MM.1S (cell line): ENCODE results near the gene SMPDL3B.
A peak's percentile ranks its signal among the peaks of the same experiment; 100 is the strongest.

Source experiments
- DNase-seq: peaks from one replicate; pipeline ENCODE4 v3.0.0-alpha.2; 2015
- H2AFZ ChIP-seq: fragments of 300-600 bp; sonication (generic); 2 replicates; pipeline ENCODE4 v1.6.0; 2016; ENCODE audit warnings: antibody characterized with exemption, low read length
- H3F3A ChIP-seq: fragments of 300-600 bp; sonication (generic); 2 replicates; pipeline ENCODE4 v1.6.1; 2016; ENCODE audit warnings: mild to moderate bottlenecking, antibody characterized with exemption, low read length, moderate library complexity, mixed read lengths; ENCODE audit not compliant: insufficient read depth
- H3K27ac ChIP-seq: fragments of 300-600 bp; sonication (generic); 2 replicates; pipeline ENCODE4 v1.5.1; 2016; ENCODE audit warnings: mild to moderate bottlenecking, low read length
- H3K27me3 ChIP-seq: fragments of 300-600 bp; sonication (generic); replicated peaks from 2 replicates; pipeline ENCODE4 v1.6.0; 2016; ENCODE audit warnings: low read length; ENCODE audit not compliant: insufficient read depth
- H3K36me3 ChIP-seq: fragments of 300-600 bp; sonication (generic); replicated peaks from 2 replicates; pipeline ENCODE4 v1.6.1; 2016; ENCODE audit warnings: mild to moderate bottlenecking, low read length, mixed read lengths; ENCODE audit not compliant: insufficient read depth
- H3K4me1 ChIP-seq: fragments of 300-600 bp; sonication (generic); 2 replicates; pipeline ENCODE4 v1.6.1; 2016; ENCODE audit warnings: low read length, mixed read lengths
- H3K4me2 ChIP-seq: fragments of 300-600 bp; sonication (generic); 2 replicates; pipeline ENCODE4 v1.6.0; 2016; ENCODE audit warnings: low read depth, low read length
- H3K4me3 ChIP-seq: fragments of 300-600 bp; sonication (generic); 2 replicates; pipeline ENCODE4 v1.5.1; 2016; ENCODE audit warnings: low read length, mixed read lengths
- H3K79me2 ChIP-seq: fragments of 300-600 bp; sonication (generic); 2 replicates; pipeline ENCODE4 v1.6.1; 2016; ENCODE audit warnings: mixed run types, low read length, mixed read lengths
- H3K9ac ChIP-seq: fragments of 300-600 bp; sonication (generic); 2 replicates; pipeline ENCODE4 v1.6.1; 2016; ENCODE audit warnings: low read length, mixed read lengths
- H3K9me2 ChIP-seq: fragments of 300-600 bp; sonication (generic); replicated peaks from 2 replicates; pipeline ENCODE4 v1.6.1; 2016; ENCODE audit warnings: mild to moderate bottlenecking, low read length, mixed read lengths; ENCODE audit not compliant: insufficient read depth
- H3K9me3 ChIP-seq: fragments of 300-600 bp; sonication (generic); replicated peaks from 2 replicates; pipeline ENCODE4 v1.6.1; 2016; ENCODE audit warnings: mild to moderate bottlenecking, low read length, mixed read lengths; ENCODE audit not compliant: insufficient read depth
- H4K20me1 ChIP-seq: fragments of 300-600 bp; sonication (generic); 2 replicates; pipeline ENCODE4 v1.6.1; 2016; ENCODE audit warnings: mild to moderate bottlenecking, low read length, moderate library complexity, mixed read lengths; ENCODE audit not compliant: insufficient read depth
- CTCF ChIP-seq: fragments of 300-600 bp; sonication (generic); IDR thresholded peaks from 2 replicates; pipeline ENCODE4 v1.5.1; 2016; ENCODE audit warnings: antibody characterized with exemption, low read length, mixed read lengths
- EZH2 ChIP-seq: fragments of 300-600 bp; sonication (generic); optimal IDR thresholded peaks from 2 replicates; pipeline ENCODE3; 2017; ENCODE audit warnings: low read depth, mild to moderate bottlenecking, antibody characterized with exemption, low read length, mixed read lengths
- EZH2phosphoT487 ChIP-seq: fragments of 300-600 bp; sonication (generic); IDR thresholded peaks from 2 replicates; pipeline ENCODE4 v1.6.1; 2018; ENCODE audit warnings: antibody characterized with exemption, low read length

SMPDL3B gene

DNA sequence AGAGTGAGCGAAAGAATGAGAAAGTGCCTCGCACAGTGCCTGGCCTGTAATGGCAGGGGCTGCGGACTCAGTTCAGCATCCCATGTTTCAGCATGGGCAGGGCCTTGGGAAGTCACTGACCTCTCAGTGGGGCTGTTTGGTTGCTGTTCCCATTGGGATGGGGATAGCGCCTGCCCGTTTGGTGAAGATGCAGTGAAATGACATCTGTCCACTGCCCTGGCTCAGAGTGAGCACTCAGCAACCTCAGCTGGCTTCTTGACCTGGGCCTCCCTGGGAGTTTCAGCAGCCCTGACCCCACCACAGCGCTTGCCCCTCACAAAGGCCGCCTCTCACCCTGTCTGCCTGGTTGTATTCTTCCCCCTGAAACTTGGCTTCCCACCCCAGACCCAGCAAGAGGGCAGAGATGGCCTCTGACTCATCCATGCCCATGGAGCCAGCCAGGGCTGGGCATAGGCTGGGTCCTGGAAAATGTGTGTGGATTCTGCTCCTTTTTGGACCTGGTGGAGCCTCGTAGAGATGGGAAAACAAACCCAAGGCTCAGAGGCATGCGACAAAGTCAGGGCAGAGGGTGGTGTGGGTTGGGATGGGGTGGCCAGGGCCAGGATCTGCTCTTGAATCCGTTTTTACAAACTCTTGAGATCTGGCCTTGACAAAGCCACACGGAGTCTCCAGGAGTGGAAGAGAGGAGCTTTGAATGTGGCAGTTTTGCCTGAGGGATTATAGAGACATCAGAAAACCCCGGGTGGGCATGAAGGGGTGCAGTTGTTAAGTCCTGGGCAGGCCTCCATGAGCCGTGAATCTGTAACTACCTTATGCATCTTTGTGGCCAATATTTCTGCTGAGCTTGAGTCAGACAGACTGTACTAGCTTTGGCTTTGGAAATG lies 26.2 kb downstream of the SMPDL3B start:
- Histone ChIP-seq H2AFZ (no peak overlapping the region), H3F3A (peaks cover 4% of the 10 kb centered on the region; the same call in 1 of the 2 replicates), H4K20me1 (no peaks in the 10 kb centered on the region), H3K9ac (no peak overlapping the region), H3K79me2 (peaks cover 7% of the 10 kb centered on the region; the same call in 1 of the 2 replicates), H3K4me3 (peak overlapping the region; percentile 91), H3K9me2 (no peaks in the 10 kb centered on the region), H3K4me2 (peak overlapping the region; percentile 85), H3K4me1 (0 out of 2 replicates have a peak, but pooled peaks cover 6% of the 10 kb centered on the region), H3K27ac (no peak overlapping the region), H3K36me3 (no peaks in the 10 kb centered on the region), H3K9me3 (no peaks in the 10 kb centered on the region), H3K27me3 (no peaks in the 10 kb centered on the region)
- TF ChIP-seq EZH2phosphoT487 (no peak), CTCF (no peak), EZH2 (no peak)
- no peak for DNase-seq

DNA sequence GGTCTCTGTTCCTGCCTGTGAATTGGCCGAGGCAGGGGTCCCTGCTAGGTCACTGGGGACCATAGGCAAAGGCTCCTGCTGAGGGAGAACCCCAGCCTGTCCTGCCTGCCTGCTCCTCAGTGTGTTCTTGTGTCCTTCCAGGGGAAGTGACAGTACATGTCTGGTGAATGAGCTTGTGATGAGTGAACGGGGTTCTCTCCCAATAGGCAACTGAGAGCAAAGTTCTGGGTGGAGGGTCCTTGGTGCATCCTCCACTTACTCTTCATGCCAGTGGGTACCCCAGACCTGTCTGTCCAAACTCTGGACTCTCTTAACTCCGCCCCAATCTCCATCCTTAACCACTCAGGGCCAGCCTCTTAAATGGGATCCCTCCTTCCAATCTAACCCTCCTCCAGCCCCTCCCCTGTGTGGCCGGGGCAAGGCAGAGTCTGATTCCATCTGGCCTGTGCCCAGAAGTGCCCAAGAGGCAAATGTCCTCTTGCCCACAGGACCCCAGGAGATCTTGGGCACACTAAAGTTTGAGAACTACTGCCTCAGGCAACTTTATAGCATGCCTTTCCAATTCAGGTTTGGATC lies 26.9 kb downstream of the SMPDL3B start:
- no peaks in the 10 kb centered on the region for H3K36me3 ChIP-seq
- H3F3A ChIP-seq, result peaks cover 4% of the 10 kb centered on the region; the same call in 1 of the 2 replicates
- no peak for DNase-seq
- no peak overlapping the region for H2AFZ ChIP-seq
- no peaks in the 10 kb centered on the region for H3K9me2 ChIP-seq
- TF ChIP-seq EZH2phosphoT487 (no peak), EZH2 (no peak), CTCF (no peak)
- no peaks in the 10 kb centered on the region for H3K9me3 ChIP-seq
- H3K4me3 ChIP-seq, result no peak overlapping the region
- no peaks in the 10 kb centered on the region for H3K27me3 ChIP-seq
- H4K20me1 ChIP-seq, result no peaks in the 10 kb centered on the region
- H3K79me2 ChIP-seq, result peaks cover 7% of the 10 kb centered on the region; the same call in 1 of the 2 replicates
- H3K9ac ChIP-seq, result no peak overlapping the region
- no peak overlapping the region for H3K27ac ChIP-seq
- 0 out of 2 replicates have a peak, but pooled peaks cover 6% of the 10 kb centered on the region for H3K4me1 ChIP-seq
- H3K4me2 ChIP-seq, result no peak overlapping the region

DNA sequence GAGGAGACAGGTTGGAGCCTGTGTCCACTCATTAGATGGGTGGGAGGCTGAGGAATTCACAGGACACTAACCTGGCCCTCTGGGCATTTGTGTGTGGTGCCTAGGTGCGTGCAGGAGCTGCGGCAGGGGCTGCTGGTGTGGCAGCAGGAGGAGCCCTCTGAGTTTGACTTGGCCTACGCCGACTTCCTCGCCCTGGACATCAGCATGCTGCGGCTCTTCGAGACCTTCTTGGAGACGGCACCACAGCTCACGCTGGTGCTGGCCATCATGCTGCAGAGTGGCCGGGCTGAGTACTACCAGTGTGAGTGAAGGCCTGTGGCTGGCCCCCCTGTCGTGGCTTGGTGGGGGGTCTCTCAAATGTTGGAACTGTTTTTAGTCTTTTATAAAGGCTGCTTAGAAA lies 28.6 kb downstream of the SMPDL3B start:
- Histone ChIP-seq H3K36me3 (no peaks in the 10 kb centered on the region), H3K27me3 (no peaks in the 10 kb centered on the region), H3K9me2 (no peaks in the 10 kb centered on the region), H3F3A (peaks cover 4% of the 10 kb centered on the region; the same call in 1 of the 2 replicates), H4K20me1 (no peaks in the 10 kb centered on the region), H3K4me2 (no peak overlapping the region), H3K9ac (no peak overlapping the region), H3K4me3 (no peak overlapping the region), H3K79me2 (peaks cover 7% of the 10 kb centered on the region; the same call in 1 of the 2 replicates), H3K9me3 (no peaks in the 10 kb centered on the region), H3K27ac (no peak overlapping the region), H2AFZ (no peak overlapping the region), H3K4me1 (0 out of 2 replicates have a peak, but pooled peaks cover 6% of the 10 kb centered on the region)
- no peak for DNase-seq
- no peak for TF ChIP-seq EZH2phosphoT487
- no peak for TF ChIP-seq EZH2
